HG03460 (cell line): Measurements from ENCODE around the gene NOXRED1.

ENCODE experiments used
- ATAC-seq: cut with Tn5 transposase; IDR thresholded peaks from one replicate; pipeline ENCODE4 v1.9.1; 2021; ENCODE audit not compliant: unreplicated experiment

NOXRED1 gene

GRCh38 chr14:77344377-77344996, 78.8 kb downstream of the NOXRED1 start:
- ATAC-seq, result no peak
